ENCODE data around the gene OXNAD1.

DNA sequence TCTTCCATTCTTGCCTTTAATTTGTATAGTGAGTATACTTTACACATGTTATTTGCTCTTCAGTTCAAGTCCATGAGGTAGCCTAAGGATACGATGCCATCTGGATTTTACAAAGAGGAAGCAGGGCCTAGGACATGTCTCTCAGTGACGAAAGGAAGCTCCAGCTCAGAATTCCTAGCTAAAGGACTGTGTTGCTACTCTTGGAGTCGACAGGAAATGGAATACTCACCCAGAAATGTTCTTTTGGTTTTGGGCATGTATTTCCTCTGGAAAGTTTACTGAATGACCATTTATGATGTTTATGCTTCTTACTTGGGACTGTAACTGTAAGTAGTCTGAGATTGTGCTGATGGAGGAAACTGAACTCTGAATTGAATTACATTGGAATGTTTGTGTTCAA is 12.5 kb downstream of the OXNAD1 start:
- TF ChIP-seq POLR2A (IDR thresholded peaks at IDR 0.05; ENCODE audit: low read depth, low read length) (no peak), POLR2AphosphoS5 (IDR thresholded peaks at IDR 0.05; ENCODE audit: low read depth, low read length) (no peak), SPI1 (IDR thresholded peaks at IDR 0.05; ENCODE audit: low read depth, low read length) (no peak), TAF1 (IDR thresholded peaks at IDR 0.05; ENCODE audit: low read depth, low read length) (no peak)
